HT-29 (cell line): ENCODE results near the gene LRGUK. TPM values are rescaled to one million over a fixed set of nuclear protein-coding genes. Genes with fewer than 3 reads are reported as not detected.
A peak's percentile ranks its signal among the peaks of the same experiment; 100 is the strongest.

Experiments used
- DNase-seq: peaks from one replicate; pipeline ENCODE4 v3.0.0-alpha.2; 2015; ENCODE audit warnings: low spot score
- total RNA-seq: library from RNA; depleted of rRNA; stranded (reverse); fragments of >200 nt; shearing (Covaris generic); gene quantifications from 2 replicates; pipeline ENCODE4 v1.2.3, GENCODE V29; 2014

The LRGUK gene
- total RNA-seq, 1 experiment from 2014 or later, result not detected

DNA sequence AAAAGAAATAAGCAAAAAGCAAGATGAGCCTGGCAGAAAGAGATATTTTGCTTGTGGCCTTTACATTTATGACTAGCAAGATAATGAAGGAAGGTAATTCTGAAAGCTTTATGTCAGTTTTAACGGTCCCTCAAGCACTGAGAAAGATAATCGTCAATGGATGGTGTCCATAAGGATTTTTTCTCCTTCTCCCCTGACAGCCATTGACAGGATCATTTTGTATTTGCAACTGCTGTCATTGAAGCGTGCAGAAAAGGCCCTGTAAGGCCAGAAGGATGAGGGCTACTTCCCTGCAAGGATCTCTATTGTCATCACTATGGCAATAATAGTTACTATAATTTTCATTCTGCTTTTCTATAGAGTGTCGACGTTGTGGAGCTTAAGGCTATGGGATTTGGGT, 994 bp upstream of the LRGUK start:
- DNase-seq, result no peak

- no peak for DNase-seq
Observed at GRCh38 chr7:134126596-134126965, 559 bp upstream of the LRGUK start.

GRCh38 chr7:134128829-134129228, 1.7 kb downstream of the LRGUK start:
- DNase-seq, result no peak

DNA sequence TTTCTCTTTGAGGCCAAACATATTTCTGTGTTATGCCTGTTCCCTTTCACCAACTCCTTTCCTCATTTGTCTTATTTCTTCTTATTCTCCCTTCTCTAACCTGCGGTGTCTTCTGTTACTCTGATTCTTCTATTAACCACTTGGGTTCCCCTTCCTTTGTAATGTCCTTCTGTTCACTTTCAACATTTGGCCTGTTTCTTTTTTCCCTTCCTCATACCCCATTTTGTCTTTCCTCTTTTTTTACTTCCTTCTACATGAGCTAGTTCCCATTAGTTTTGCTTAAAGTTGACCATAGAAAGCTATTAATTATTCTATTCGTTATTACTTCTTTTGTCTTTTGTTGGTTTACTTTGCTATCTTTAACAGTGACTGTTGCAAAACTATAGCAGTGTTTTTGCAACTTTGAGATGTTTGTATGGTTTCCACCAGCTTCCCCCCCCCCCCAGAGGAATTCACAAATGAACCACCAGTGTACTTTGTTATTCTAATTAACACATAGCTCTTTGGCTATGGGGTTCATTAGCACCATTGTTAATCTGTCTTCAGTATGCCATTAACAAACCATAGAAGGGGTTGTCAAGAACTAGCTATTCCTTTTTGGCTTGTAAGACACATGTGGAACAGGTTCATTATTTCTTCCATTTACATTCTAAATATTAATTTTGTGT, 2.9 kb downstream of the LRGUK start:
- DNase-seq, result no peak

DNA sequence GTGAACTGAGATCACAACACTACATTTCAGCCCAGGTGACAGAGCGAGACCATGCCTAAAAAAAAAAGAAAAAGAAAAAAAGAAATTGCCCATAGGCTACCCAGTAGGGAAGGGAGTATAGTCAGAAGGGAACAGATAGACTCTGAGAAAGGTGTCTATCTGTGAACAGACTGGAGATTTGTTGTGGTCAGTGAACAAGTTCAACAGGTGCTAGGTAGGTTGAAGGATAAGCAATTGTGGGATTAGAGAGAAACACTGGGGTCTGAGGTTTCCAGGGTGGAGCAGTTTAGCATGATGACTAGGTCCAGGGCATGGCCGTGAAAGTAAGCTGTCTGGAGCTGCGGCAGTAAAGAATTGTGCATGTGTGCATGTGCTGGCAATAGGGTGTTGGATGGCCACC, 6.9 kb downstream of the LRGUK start:
- no peak for DNase-seq

GRCh38 chr7:134140889-134141867, 14.0 kb downstream of the LRGUK start:
- peak; percentile 85 for DNase-seq

GRCh38 chr7:134141868-134142264, 14.7 kb downstream of the LRGUK start:
- DNase-seq, result no peak

DNA sequence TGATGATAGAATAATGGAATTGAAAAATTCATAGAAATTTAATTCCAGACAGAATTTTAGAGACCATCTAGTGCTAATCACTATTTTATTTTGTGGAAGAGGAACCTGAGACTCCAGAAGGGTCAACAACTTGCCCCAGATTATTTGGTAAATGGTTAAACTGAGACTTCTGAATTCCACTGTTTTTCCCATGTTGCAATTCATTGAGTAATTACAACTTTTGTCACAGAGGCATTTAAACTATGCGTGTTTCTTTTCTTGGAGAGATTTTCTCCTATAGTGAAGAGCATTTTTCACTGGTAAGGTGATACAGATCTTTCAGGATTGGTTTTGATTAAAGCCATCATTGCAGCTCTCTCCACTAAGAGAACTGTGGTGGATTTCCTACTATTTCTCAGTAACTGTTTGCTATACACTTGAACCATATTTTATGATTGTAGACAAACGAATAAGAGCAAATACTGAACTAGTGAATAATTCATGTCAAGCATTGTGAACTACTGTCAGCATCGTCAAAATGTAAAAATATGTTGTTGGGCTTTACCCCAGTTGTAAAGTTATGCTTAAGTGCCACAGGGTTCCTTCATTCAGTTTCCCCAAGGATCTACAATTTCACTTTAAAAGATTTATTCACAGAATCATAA, 26.5 kb downstream of the LRGUK start:
- no peak for DNase-seq

DNA sequence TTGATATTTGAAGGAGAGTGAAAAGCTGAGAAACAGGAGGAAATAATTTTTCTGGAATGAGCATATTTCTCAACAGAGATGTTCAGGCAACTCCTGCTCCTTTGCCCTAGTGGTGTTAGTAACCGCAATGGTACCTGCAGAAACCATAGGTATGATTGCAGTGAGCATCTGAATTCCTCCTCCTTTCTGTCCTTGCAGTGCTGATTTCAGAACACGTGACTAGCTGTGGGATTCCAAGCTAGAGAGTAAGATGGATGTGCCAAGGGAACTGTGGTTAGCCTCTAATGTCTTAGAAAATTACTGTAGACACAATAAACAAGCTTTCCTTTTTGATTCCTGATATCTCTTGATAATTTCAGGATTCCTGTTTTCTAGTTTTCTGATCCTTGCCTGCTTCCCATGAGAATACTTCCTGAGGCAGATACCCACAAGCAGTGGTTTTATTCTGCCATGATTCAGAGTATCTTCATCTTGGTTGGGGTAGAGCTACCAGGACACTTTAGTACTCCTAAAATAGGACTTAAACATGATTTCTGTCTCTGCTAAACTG, 27.5 kb downstream of the LRGUK start:
- DNase-seq, result no peak

- DNase-seq, result no peak
Observed at GRCh38 chr7:134155206-134155605, 28.1 kb downstream of the LRGUK start.

DNA sequence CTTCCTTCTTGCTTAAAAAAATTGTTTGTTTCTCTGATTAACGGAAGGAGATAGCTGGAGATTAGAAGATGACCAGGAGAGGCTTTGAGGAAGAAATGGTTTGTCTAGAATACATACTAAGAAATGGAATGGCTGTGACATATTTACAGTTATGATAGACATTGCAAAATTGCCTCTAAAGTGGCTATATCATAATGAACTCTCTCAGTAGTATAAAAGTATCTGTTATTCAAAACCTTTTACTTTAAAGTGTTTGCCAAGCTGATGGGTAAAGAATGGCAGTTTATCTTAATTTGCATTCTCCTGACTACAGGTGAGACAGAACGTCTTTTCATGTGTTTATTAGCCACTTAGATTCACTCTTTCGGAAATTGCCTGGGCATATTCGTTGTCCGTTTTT, 28.7 kb downstream of the LRGUK start:
- DNase-seq, result no peak

GRCh38 chr7:134165252-134165651, 38.1 kb downstream of the LRGUK start:
- no peak for DNase-seq

GRCh38 chr7:134167250-134167649, 40.1 kb downstream of the LRGUK start:
- no peak for DNase-seq

DNA sequence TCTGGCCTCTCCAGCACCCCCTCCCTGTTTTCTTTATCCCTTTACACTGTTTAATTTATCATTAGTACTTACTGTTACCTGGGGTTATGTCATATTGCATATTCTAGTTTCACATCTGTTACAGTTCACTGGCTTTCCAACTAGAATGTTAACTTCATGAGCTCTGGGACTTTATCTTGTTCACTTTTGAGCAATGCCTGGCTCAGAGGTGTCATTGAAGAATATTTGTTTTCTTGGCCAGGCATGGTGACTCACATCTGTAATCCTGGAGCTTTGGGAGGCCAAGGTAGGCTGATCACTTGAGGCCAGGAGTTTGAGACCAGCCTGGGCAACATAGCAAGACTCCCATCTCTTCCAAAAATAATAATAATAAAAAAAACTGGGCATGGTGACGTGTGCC, 40.7 kb downstream of the LRGUK start:
- DNase-seq, result no peak

GRCh38 chr7:134174795-134175261, 47.7 kb downstream of the LRGUK start:
- DNase-seq, result peak; percentile 72

DNA sequence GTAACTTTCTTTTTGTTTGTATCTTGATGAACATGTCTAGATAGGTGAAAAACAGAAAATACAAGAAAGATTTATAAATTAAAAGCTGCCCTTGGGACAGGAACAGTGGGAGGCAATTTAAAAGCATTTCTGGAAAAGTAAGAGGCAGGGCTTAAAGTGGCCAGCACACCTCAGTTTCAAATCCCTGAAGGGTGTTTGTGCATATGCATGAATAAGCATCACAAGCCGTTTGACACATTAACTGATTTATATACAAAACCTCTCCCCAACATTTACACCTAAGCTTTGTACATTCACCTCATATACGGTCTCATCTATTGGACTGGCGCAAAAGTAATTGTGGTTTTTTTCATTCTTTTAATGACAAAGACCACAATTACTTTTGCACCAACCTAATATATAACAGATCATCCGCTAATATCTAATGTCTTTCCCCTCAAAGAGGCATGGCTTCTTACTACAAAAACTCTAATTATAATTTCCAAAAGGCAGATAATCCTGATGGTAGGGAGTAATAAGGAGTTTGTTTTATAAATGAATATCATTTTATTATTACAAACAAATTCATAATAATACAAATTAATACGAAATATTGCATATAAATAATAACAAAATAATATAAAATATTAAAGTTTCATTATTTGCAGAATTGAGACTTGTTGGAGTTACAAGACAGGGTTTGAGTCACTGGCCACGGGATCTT, 48.3 kb downstream of the LRGUK start:
- DNase-seq, result no peak

DNA sequence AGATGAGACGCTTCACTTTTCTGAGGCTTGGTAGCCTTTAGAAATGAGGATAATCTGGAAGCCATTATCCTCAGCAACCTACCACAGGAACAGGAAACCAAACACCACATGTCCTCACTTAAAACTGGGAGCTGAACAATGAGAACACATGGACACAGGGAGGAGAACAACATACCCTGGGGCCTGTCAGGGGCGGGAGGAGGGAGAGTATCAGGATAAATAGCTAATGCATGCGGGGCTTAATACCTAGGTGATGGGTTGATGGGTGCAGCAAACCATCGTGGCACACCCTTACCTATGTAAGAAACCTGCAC, 48.9 kb downstream of the LRGUK start:
- DNase-seq, result no peak

DNA sequence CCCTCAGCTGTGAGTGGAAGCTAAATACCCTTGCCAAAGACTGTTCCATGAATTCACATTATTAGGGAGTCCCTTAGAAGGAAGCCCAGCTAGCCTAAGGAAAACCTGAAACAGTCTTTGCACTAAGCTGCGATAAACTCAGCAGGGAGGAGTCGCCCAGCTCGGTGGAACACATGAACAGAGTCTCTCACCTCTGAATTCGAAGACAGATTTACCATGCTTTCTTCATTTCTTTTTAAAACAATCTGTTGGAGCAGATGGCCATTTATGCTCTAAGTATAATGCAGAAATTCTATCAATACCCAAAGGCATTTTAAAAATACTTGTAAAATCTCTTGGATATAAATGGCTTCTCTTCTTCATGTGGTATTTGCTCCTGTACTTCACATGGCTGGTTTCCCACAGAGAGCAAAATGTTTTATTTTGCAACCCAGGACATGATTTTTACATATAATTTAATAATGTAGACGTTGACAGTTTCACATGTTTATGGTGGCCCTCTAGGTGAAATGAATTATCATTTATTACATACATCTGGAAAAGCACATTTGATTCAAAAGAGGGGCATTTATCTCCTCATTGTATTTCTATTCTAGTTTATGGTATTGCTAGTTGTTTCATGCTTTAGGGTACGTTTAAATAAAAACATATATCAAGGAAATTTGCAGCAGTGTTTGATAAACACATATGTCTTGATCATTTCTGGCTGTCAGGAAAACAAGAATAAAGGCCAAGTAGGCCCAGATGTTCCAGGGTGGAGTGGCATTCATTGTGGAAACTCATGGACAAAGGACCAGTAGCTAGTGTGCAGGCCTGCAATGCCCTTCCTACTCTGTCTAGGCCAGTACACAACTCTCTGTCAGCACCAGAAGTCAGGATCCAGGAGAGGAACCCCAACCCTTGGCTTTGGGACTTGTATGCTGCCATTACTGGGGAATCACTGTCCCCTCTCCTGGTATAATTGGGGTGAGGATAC, 52.2 kb downstream of the LRGUK start:
- DNase-seq, result no peak

DNA sequence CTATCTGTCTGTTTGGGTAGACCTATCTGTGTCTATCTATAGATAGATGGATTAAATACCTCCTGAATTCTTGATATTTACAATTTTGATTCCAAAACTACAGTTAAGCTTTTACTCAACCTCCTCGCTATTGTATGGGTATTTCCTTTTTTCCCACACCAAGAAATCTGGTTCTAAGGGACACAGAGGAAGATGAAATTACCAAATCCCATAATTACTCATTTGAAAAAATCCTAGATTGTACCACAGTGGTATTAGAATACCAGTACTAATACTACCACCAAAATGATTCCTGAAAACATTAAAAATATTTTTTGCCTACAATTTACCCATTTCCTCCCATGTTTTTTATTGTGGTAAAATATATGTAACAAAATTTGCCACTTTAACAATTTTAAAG, 53.2 kb downstream of the LRGUK start:
- DNase-seq, result no peak

- DNase-seq, result no peak
Observed at GRCh38 chr7:134182078-134182477, 54.9 kb downstream of the LRGUK start.
